AG09309 (cell line): ENCODE measurements around the gene SLC25A21.
A peak's percentile ranks its signal among the peaks of the same experiment; 100 is the strongest.
"Not testable (repeated sequence)": the region's sequence is repeated elsewhere in the genome, so short reads cannot be mapped to it uniquely, and the experiment has no call there.

ENCODE experiments used
- DNase-seq: peaks from one replicate; pipeline ENCODE4 v3.0.0-alpha.2; 2010; ENCODE audit warnings: low read depth
- H3K4me3 ChIP-seq: 2 replicates; pipeline ENCODE4 v1.5.1; 2011; ENCODE audit warnings: mild to moderate bottlenecking, low read depth, low read length, moderate library complexity; ENCODE audit not compliant: control insufficient read depth
- CTCF ChIP-seq: IDR thresholded peaks from 2 replicates; pipeline ENCODE4 v1.5.1; 2011; ENCODE audit warnings: mild to moderate bottlenecking, low read depth, low read length, inconsistent platforms; ENCODE audit not compliant: insufficient read depth, control insufficient read depth; ENCODE audit errors: missing control alignments

SLC25A21 gene

GRCh38 chr14:36916668-36917067 is 255.7 kb downstream of the SLC25A21 start:
- DNase-seq, result no peak
- TF ChIP-seq CTCF, result no peak
- no peak overlapping the region for H3K4me3 ChIP-seq

- no peak for DNase-seq
- TF ChIP-seq CTCF, result no peak
- H3K4me3 ChIP-seq, result no peak overlapping the region
These were observed 257.3 kb downstream of the SLC25A21 start for GRCh38 chr14:36915081-36915480.

- TF ChIP-seq CTCF, result no peak
- no peak overlapping the region for H3K4me3 ChIP-seq
- DNase-seq, result no peak
These were observed 261.8 kb downstream of the SLC25A21 start for GRCh38 chr14:36910578-36910977.

GRCh38 chr14:36905272-36905888 is 267.0 kb downstream of the SLC25A21 start:
- TF ChIP-seq CTCF, result no peak
- no peak for DNase-seq
- no peak overlapping the region for H3K4me3 ChIP-seq

GRCh38 chr14:36901861-36902260 is 270.5 kb downstream of the SLC25A21 start:
- DNase-seq, result peak; percentile 1
- no peak for TF ChIP-seq CTCF
- no peak overlapping the region for H3K4me3 ChIP-seq

- H3K4me3 ChIP-seq, result no peak overlapping the region
- no peak for DNase-seq
- TF ChIP-seq CTCF, result no peak
These were observed 271.6 kb downstream of the SLC25A21 start for GRCh38 chr14:36900846-36901245.

GRCh38 chr14:36896300-36896699 is 276.1 kb downstream of the SLC25A21 start:
- not testable (repeated sequence) for H3K4me3 ChIP-seq, DNase-seq
